Neural cell (in vitro differentiated cells): ENCODE results near the gene GLB1L. TPM values are rescaled to one million over a fixed set of nuclear protein-coding genes. Genes with fewer than 3 reads are reported as not detected.

Experiments used
- H2AFZ ChIP-seq: fragments of 200-600, 300-800 bp; sonication (generic), shearing (Covaris generic); 2 replicates; pipeline ENCODE4 v1.6.0; 2014; ENCODE audit warnings: low read depth, mild to moderate bottlenecking, antibody characterized with exemption, low read length, moderate library complexity
- H3F3A ChIP-seq: fragments of 200-600 bp; shearing (Covaris generic); 2 replicates; pipeline ENCODE4 v1.6.1; 2016; ENCODE audit warnings: mild to moderate bottlenecking, moderate library complexity, mixed read lengths, antibody characterized with exemption, low read length; ENCODE audit not compliant: insufficient read depth, poor library complexity, severe bottlenecking
- H3K27ac ChIP-seq: fragments of 200-600, 300-800 bp; sonication (generic), shearing (Covaris generic); 2 replicates; pipeline ENCODE4 v1.5.1; 2014; ENCODE audit warnings: mild to moderate bottlenecking, low read length, moderate library complexity
- H3K27me3 ChIP-seq: fragments of 300-800, 200-600 bp; sonication (generic), shearing (Covaris generic); 2 replicates; pipeline ENCODE4 v1.6.0; 2014; ENCODE audit warnings: mild to moderate bottlenecking, low read depth, low read length, moderate library complexity; ENCODE audit not compliant: insufficient read depth
- H3K36me3 ChIP-seq: fragments of 300-800, 200-600 bp; sonication (generic), shearing (Covaris generic); 2 replicates; pipeline ENCODE4 v1.5.1; 2014; ENCODE audit warnings: mild to moderate bottlenecking, antibody characterized with exemption, low read length, moderate library complexity; ENCODE audit not compliant: insufficient read depth
- H3K4me2 ChIP-seq: fragments of 300-800, 200-600 bp; sonication (generic), shearing (Covaris generic); 2 replicates; pipeline ENCODE4 v1.6.0; 2014; ENCODE audit warnings: mild to moderate bottlenecking, low read length
- H3K4me3 ChIP-seq: fragments of 300-800, 200-600 bp; sonication (generic), shearing (Covaris generic); 2 replicates; pipeline ENCODE4 v1.5.1; 2014; ENCODE audit warnings: mild to moderate bottlenecking, low read length, moderate library complexity
- H3K79me2 ChIP-seq: fragments of 200-600 bp; shearing (Covaris generic); replicated peaks from 2 replicates; pipeline ENCODE4 v1.6.0; 2014; ENCODE audit warnings: mild to moderate bottlenecking, low read length, moderate library complexity; ENCODE audit not compliant: insufficient read depth
- H3K9ac ChIP-seq: fragments of 300-800, 200-600 bp; sonication (generic), shearing (Covaris generic); 2 replicates; pipeline ENCODE4 v1.6.1; 2016; ENCODE audit warnings: mild to moderate bottlenecking, low read length, mixed read lengths
- H3K9me2 ChIP-seq: fragments of 200-600 bp; shearing (Covaris generic); 2 replicates; pipeline ENCODE4 v1.6.1; 2016; ENCODE audit warnings: mild to moderate bottlenecking, low read length, mixed read lengths; ENCODE audit not compliant: insufficient read depth
- H3K9me3 ChIP-seq: fragments of 200-600, 300-800 bp; sonication (generic), shearing (Covaris generic); 2 replicates; pipeline ENCODE4 v1.6.1; 2016; ENCODE audit warnings: mild to moderate bottlenecking, mixed run types, low read length, moderate library complexity, mixed read lengths
- H4K20me1 ChIP-seq: fragments of 200-600 bp; shearing (Covaris generic); 2 replicates; pipeline ENCODE4 v1.6.1; 2016; ENCODE audit warnings: mild to moderate bottlenecking, mixed run types; ENCODE audit not compliant: insufficient read depth
- CTCF ChIP-seq: fragments of 450-650 bp; IDR thresholded peaks from 2 replicates; pipeline ENCODE4 v1.5.1; 2014; ENCODE audit warnings: antibody characterized with exemption, mild to moderate bottlenecking, moderate library complexity; ENCODE audit not compliant: poor library complexity, severe bottlenecking
- EP300 ChIP-seq: fragments of 450-650 bp; conservative IDR thresholded peaks from 2 replicates; pipeline ENCODE4 v1.6.1; 2014; ENCODE audit warnings: antibody characterized with exemption, mild to moderate bottlenecking, moderate library complexity; ENCODE audit not compliant: poor library complexity, severe bottlenecking
- EZH2 ChIP-seq: fragments of 200-600, 300-800 bp; shearing (Covaris generic), sonication (generic); IDR thresholded peaks from 2 replicates; pipeline ENCODE4 v1.6.1; 2014; ENCODE audit warnings: antibody characterized with exemption, low read length, borderline replicate concordance, mild to moderate bottlenecking; ENCODE audit not compliant: insufficient read depth, poor library complexity, severe bottlenecking
- MXI1 ChIP-seq: fragments of 450-650 bp; conservative IDR thresholded peaks from 2 replicates; pipeline ENCODE4 v1.6.1; 2014; ENCODE audit warnings: antibody characterized with exemption, mild to moderate bottlenecking; ENCODE audit not compliant: poor library complexity, severe bottlenecking
- POLR2AphosphoS5 ChIP-seq: IDR thresholded peaks from 2 replicates; pipeline ENCODE4 v1.6.1; 2012
- RAD21 ChIP-seq: fragments of 450-650 bp; conservative IDR thresholded peaks from 2 replicates; pipeline ENCODE4 v1.6.1; 2014; ENCODE audit warnings: antibody characterized with exemption, mild to moderate bottlenecking, moderate library complexity
- REST ChIP-seq: IDR thresholded peaks from 2 replicates; pipeline ENCODE4 v1.6.1; 2012; ENCODE audit warnings: borderline replicate concordance
- SMC3 ChIP-seq: fragments of 450-650 bp; conservative IDR thresholded peaks from 2 replicates; pipeline ENCODE4 v1.6.1; 2014; ENCODE audit warnings: antibody characterized with exemption, mild to moderate bottlenecking, moderate library complexity; ENCODE audit not compliant: poor library complexity
- TAF1 ChIP-seq: IDR thresholded peaks from 2 replicates; pipeline ENCODE4 v1.6.1; 2012; ENCODE audit warnings: low read depth
- polyA plus RNA-seq: library from polyadenylated mRNA; depleted of rRNA; stranded (reverse); fragments of >200 nt; gene quantifications from 2 replicates; pipeline ENCODE4 v1.2.3, GENCODE V29; 2014

GLB1L gene
- polyA plus RNA-seq, 1 donor from 2014 or later = 12.9 TPM

GRCh38 chr2:219219784-219220532 lies 25.3 kb downstream of the GLB1L start:
- Histone ChIP-seq H3K27ac (no peak overlapping the region), H3K79me2 (no peaks in the 10 kb centered on the region), H3K9me3 (no peaks in the 10 kb centered on the region), H3K9me2 (no peaks in the 10 kb centered on the region), H3K9ac (no peak overlapping the region), H3K4me3 (no peak overlapping the region), H3K36me3 (no peaks in the 10 kb centered on the region), H3K27me3 (no peaks in the 10 kb centered on the region), H2AFZ (no peak overlapping the region), H3K4me2 (no peak overlapping the region), H3F3A (no peaks in the 10 kb centered on the region), H4K20me1 (no peaks in the 10 kb centered on the region)
- TF ChIP-seq RAD21 (no peak), MXI1 (no peak), EZH2 (no peak), REST (no peak), SMC3 (no peak), POLR2AphosphoS5 (no peak), TAF1 (no peak), EP300 (no peak), CTCF (no peak)

- Histone ChIP-seq H3K27me3 (no peaks in the 10 kb centered on the region), H3K27ac (no peak within 1 kb of the TSS), H3K36me3 (no peaks in the 10 kb centered on the region), H3K9ac (peak within 1 kb of the TSS; percentile 60), H3K4me2 (peak within 1 kb of the TSS; percentile 59), H3K9me2 (no peaks in the 10 kb centered on the region), H3K79me2 (no peaks in the 10 kb centered on the region), H3K4me3 (peak within 1 kb of the TSS; percentile 79), H3F3A (no peaks in the 10 kb centered on the region), H2AFZ (no peak within 1 kb of the TSS), H4K20me1 (no peaks in the 10 kb centered on the region), H3K9me3 (no peaks in the 10 kb centered on the region)
- no peak for TF ChIP-seq RAD21
- TF ChIP-seq CTCF = no peak
- no peak for TF ChIP-seq REST
- peak; percentile 11 for TF ChIP-seq SMC3
- TF ChIP-seq EP300 = no peak
- no peak for TF ChIP-seq EZH2
- no peak for TF ChIP-seq TAF1
- peak; percentile 91 for TF ChIP-seq MXI1
- TF ChIP-seq POLR2AphosphoS5 = peak; percentile 80
Measured at GRCh38 chr2:219218732-219219701, 26.2 kb downstream of the GLB1L start, which contains the start of gene ABCB6. ABCB6 (minus strand) TSS chr2:219218958; CDS start chr2:219218673, 285 bp downstream.
